ENCODE measurements around the gene UPF2. TPM values are rescaled to one million over a fixed set of nuclear protein-coding genes. Genes with fewer than 3 reads are reported as not detected.
A peak's percentile ranks its signal among the peaks of the same experiment; 100 is the strongest.

The UPF2 gene
- total and polyA plus RNA-seq, 10 of the 15 experiments (the other 5 are each of a cell fraction or from before 2014, with no cell fraction given), result 21.0 to 44.4 (median 25.9) TPM

- TF ChIP-seq, protein P1, sequence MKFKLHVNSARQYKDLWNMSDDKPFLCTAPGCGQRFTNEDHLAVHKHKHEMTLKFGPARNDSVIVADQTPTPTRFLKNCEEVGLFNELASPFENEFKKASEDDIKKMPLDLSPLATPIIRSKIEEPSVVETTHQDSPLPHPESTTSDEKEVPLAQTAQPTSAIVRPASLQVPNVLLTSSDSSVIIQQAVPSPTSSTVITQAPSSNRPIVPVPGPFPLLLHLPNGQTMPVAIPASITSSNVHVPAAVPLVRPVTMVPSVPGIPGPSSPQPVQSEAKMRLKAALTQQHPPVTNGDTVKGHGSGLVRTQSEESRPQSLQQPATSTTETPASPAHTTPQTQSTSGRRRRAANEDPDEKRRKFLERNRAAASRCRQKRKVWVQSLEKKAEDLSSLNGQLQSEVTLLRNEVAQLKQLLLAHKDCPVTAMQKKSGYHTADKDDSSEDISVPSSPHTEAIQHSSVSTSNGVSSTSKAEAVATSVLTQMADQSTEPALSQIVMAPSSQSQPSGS (IDR thresholded peaks at IDR 0.05; ENCODE audit: low read length), result no peak
- TF ChIP-seq, protein P2, sequence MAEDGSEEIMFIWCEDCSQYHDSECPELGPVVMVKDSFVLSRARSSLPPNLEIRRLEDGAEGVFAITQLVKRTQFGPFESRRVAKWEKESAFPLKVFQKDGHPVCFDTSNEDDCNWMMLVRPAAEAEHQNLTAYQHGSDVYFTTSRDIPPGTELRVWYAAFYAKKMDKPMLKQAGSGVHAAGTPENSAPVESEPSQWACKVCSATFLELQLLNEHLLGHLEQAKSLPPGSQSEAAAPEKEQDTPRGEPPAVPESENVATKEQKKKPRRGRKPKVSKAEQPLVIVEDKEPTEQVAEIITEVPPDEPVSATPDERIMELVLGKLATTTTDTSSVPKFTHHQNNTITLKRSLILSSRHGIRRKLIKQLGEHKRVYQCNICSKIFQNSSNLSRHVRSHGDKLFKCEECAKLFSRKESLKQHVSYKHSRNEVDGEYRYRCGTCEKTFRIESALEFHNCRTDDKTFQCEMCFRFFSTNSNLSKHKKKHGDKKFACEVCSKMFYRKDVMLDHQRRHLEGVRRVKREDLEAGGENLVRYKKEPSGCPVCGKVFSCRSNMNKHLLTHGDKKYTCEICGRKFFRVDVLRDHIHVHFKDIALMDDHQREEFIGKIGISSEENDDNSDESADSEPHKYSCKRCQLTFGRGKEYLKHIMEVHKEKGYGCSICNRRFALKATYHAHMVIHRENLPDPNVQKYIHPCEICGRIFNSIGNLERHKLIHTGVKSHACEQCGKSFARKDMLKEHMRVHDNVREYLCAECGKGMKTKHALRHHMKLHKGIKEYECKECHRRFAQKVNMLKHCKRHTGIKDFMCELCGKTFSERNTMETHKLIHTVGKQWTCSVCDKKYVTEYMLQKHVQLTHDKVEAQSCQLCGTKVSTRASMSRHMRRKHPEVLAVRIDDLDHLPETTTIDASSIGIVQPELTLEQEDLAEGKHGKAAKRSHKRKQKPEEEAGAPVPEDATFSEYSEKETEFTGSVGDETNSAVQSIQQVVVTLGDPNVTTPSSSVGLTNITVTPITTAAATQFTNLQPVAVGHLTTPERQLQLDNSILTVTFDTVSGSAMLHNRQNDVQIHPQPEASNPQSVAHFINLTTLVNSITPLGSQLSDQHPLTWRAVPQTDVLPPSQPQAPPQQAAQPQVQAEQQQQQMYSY (CRISPR knock-in tag; IDR thresholded peaks at IDR 0.05), result no peak
- TF ChIP-seq POLR2AphosphoS5 (IDR thresholded peaks at IDR 0.05; ENCODE audit: low read length) (peak; percentile 70; the same call in 1 of the 2 replicates), STAT3 (IDR thresholded peaks at IDR 0.05; ENCODE audit: low read depth, low read length) (no peak), CBFB (IDR thresholded peaks at IDR 0.05; ENCODE audit: low read depth) (peak; percentile 79; the same call in 1 of the 2 replicates), TCF12 (IDR thresholded peaks at IDR 0.05; ENCODE audit: low read depth, low read length) (no peak), MTA2 (IDR thresholded peaks at IDR 0.05; ENCODE audit: low read depth) (no peak), SUZ12 (IDR thresholded peaks at IDR 0.05; ENCODE audit: unreplicated experiment) (no peak), ZNF24 (IDR thresholded peaks at IDR 0.05) (no peak), EZH2 (IDR thresholded peaks at IDR 0.05; ENCODE audit: borderline replicate concordance, control insufficient read depth, low read depth, low read length) (no peak), STAT1 (conservative IDR thresholded peaks at IDR 0.05) (peak; percentile 81; the same call in 1 of the 2 replicates), MXI1 (IDR thresholded peaks at IDR 0.05; ENCODE audit: low read depth, low read length) (peak; percentile 33; the same call in 1 of the 2 replicates), CBX3 (IDR thresholded peaks at IDR 0.05; ENCODE audit: borderline replicate concordance, low read depth) (no peak), TARDBP (IDR thresholded peaks at IDR 0.05; ENCODE audit: borderline replicate concordance) (no peak), FOXK2 (IDR thresholded peaks at IDR 0.05) (no peak), SIX5 (IDR thresholded peaks at IDR 0.05; ENCODE audit: low read depth, low read length, severe bottlenecking) (peak; percentile 2), MYB (IDR thresholded peaks at IDR 0.05; ENCODE audit: borderline replicate concordance, low read depth, low read length) (peak; percentile 99), SMC3 (IDR thresholded peaks at IDR 0.05; ENCODE audit: borderline replicate concordance, low read length) (peak; percentile 8; the same call in 1 of the 2 replicates), JUND (IDR thresholded peaks at IDR 0.05; ENCODE audit: low read depth, low read length) (0 out of 2 replicates have a peak, but pooled peaks have one; percentile 8), ZNF274 (IDR thresholded peaks at IDR 0.05; ENCODE audit: insufficient read depth, insufficient read length) (no peak), ZSCAN29 (IDR thresholded peaks at IDR 0.05) (no peak), EED (IDR thresholded peaks at IDR 0.05; ENCODE audit: low read depth) (peak; percentile 67), KAT2A (conservative IDR thresholded peaks at IDR 0.05; ENCODE audit: control insufficient read depth, low read depth, low read length) (no peak)
- TF ChIP-seq, protein P3, sequence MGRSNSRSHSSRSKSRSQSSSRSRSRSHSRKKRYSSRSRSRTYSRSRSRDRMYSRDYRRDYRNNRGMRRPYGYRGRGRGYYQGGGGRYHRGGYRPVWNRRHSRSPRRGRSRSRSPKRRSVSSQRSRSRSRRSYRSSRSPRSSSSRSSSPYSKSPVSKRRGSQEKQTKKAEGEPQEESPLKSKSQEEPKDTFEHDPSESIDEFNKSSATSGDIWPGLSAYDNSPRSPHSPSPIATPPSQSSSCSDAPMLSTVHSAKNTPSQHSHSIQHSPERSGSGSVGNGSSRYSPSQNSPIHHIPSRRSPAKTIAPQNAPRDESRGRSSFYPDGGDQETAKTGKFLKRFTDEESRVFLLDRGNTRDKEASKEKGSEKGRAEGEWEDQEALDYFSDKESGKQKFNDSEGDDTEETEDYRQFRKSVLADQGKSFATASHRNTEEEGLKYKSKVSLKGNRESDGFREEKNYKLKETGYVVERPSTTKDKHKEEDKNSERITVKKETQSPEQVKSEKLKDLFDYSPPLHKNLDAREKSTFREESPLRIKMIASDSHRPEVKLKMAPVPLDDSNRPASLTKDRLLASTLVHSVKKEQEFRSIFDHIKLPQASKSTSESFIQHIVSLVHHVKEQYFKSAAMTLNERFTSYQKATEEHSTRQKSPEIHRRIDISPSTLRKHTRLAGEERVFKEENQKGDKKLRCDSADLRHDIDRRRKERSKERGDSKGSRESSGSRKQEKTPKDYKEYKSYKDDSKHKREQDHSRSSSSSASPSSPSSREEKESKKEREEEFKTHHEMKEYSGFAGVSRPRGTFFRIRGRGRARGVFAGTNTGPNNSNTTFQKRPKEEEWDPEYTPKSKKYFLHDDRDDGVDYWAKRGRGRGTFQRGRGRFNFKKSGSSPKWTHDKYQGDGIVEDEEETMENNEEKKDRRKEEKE (IDR thresholded peaks at IDR 0.05), result no peak
These were observed at the start of gene UPF2 (continued) for GRCh38 chr10:12042797-12043651.

Data from GM12878 (cell line).